Measurements from ENCODE around the gene HCRTR2. TPM values are rescaled to one million over a fixed set of nuclear protein-coding genes. Genes with fewer than 3 reads are reported as not detected.

HCRTR2 gene
- total RNA-seq, 2 donors from 2014 or later, result not detected

GRCh38 chr6:55265409-55266114 is 91.2 kb downstream of the HCRTR2 start:
- Histone ChIP-seq H3K4me1 (no peaks in the 10 kb centered on the region), H3K27ac (no peak overlapping the region), H3K9me3 (no peaks in the 10 kb centered on the region), H3K27me3 (no peaks in the 10 kb centered on the region), H3K4me3 (no peak overlapping the region), H3K36me3 (replicated peaks in 1 of 2; ENCODE audit: insufficient read depth in 1 of 2, low read depth in 2 of 2) (no peaks in the 10 kb centered on the region)
- 63 to 69% methylated on average over 4 of the region's 4 CpGs for WGBS, 2 donors
- DNase-seq (no peak), ATAC-seq (no peak)
- TF ChIP-seq CTCF (IDR thresholded peaks at IDR 0.05) (no peak), POLR2A (IDR thresholded peaks at IDR 0.05) (no peak)
- intact Hi-C loops (cut with DNase I), result no loop called here

GRCh38 chr6:55266896-55267295 is 92.6 kb downstream of the HCRTR2 start:
- WGBS, 2 donors, result 72 to 78% methylated on average over 2 of the region's 2 CpGs
- DNase-seq (no peak), ATAC-seq (no peak)
- Histone ChIP-seq H3K27me3 (no peaks in the 10 kb centered on the region), H3K36me3 (replicated peaks in 1 of 2; ENCODE audit: insufficient read depth in 1 of 2, low read depth in 2 of 2) (no peaks in the 10 kb centered on the region), H3K4me3 (no peak overlapping the region), H3K27ac (no peak overlapping the region), H3K4me1 (no peaks in the 10 kb centered on the region), H3K9me3 (no peaks in the 10 kb centered on the region)
- intact Hi-C loops (cut with DNase I), result no loop called here
- TF ChIP-seq CTCF (IDR thresholded peaks at IDR 0.05) (no peak), POLR2A (IDR thresholded peaks at IDR 0.05) (no peak)

GRCh38 chr6:55276745-55277530 is 102.6 kb downstream of the HCRTR2 start:
- peaks cover 0 to 6% of the 10 kb centered on the region in 2 donors for H3K27me3 ChIP-seq
- no peaks in the 10 kb centered on the region for H3K4me1 ChIP-seq
- intact Hi-C loops (cut with DNase I), result loop anchor here (10.0 kb wide), 1 partner anchor 678 kb away; no protein-coding TSS in a partner anchor
- DNase-seq, result peak; percentile 9 to 56 (median 22)
- H3K36me3 ChIP-seq (replicated peaks in 1 of 2; ENCODE audit: insufficient read depth in 1 of 2, low read depth in 2 of 2), result no peaks in the 10 kb centered on the region
- 23 to 28% methylated on average over 15 of the region's 15 CpGs for WGBS, 2 donors
- peak; percentile 73 for ATAC-seq
- H3K27ac ChIP-seq, result no peak overlapping the region
- no peaks in the 10 kb centered on the region for H3K9me3 ChIP-seq
- TF ChIP-seq CTCF (IDR thresholded peaks at IDR 0.05), result peak; percentile 15 to 67 (median 59)
- no peak for TF ChIP-seq POLR2A (IDR thresholded peaks at IDR 0.05)
- H3K4me3 ChIP-seq, result no peak overlapping the region

- ATAC-seq, result no peak
- Histone ChIP-seq H3K9me3 (no peaks in the 10 kb centered on the region), H3K27ac (no peak overlapping the region), H3K4me3 (no peak overlapping the region), H3K36me3 (replicated peaks in 1 of 2; ENCODE audit: insufficient read depth in 1 of 2, low read depth in 2 of 2) (no peaks in the 10 kb centered on the region), H3K27me3 (peaks cover 0 to 6% of the 10 kb centered on the region in 2 donors), H3K4me1 (no peaks in the 10 kb centered on the region)
- 54 to 64% methylated on average over 5 of the region's 5 CpGs for WGBS, 2 donors
- DNase-seq, result no peak
- no peak for TF ChIP-seq CTCF (IDR thresholded peaks at IDR 0.05)
- no peak for TF ChIP-seq POLR2A (IDR thresholded peaks at IDR 0.05)
- intact Hi-C loops (cut with DNase I), result loop anchor here (10.0 kb wide), 1 partner anchor 677 kb away; no protein-coding TSS in a partner anchor
These were observed 103.3 kb downstream of the HCRTR2 start for GRCh38 chr6:55277646-55278045.
